Heart left ventricle (tissue), 16 donors: Measurements from ENCODE around the gene HOXA3. TPM values are rescaled to one million over a fixed set of nuclear protein-coding genes. Genes with fewer than 3 reads are reported as not detected.

Experiments
- ATAC-seq, 4 donors: fragments of 200-7000 bp; cut with Tn5 transposase; one replicate each; pipeline ENCODE4 v1.9.1; 2020 to 2022; ENCODE audit warnings: moderate library complexity in 4 of 4, mild to moderate bottlenecking in 3 of 4, moderate number of reproducible peaks in 1 of 4
- DNase-seq, 5 donors: peaks; one replicate each; pipeline ENCODE4 v3.0.0-alpha.2; 2020
- H3K27ac ChIP-seq, 12 donors: fragments of 200-600 bp; sonication (generic) in 4 of 12; one replicate each; pipeline versions ENCODE4 v1.5.0 to v1.8.0; 2016 to 2022; ENCODE audit warnings: mild to moderate bottlenecking in 2 of 12
- H3K27me3 ChIP-seq, 9 donors: fragments of 200-600 bp; sonication (generic) in 2 of 9; one replicate each; pipeline versions ENCODE4 v1.5.1 to v1.8.0; 2016 to 2022; ENCODE audit warnings: mild to moderate bottlenecking in 3 of 9
- H3K36me3 ChIP-seq, 9 donors: fragments of 200-600 bp; sonication (generic) in 2 of 9; one replicate each; pipeline versions ENCODE4 v1.5.0 to v1.8.0; 2018 to 2022; ENCODE audit warnings: mild to moderate bottlenecking in 2 of 9
- H3K4me1 ChIP-seq, 12 donors: fragments of 200-600 bp; sonication (generic) in 4 of 12; one replicate each; pipeline versions ENCODE4 v1.5.0 to v1.8.0; 2016 to 2022; ENCODE audit warnings: mild to moderate bottlenecking in 3 of 12
- H3K4me3 ChIP-seq, 12 donors: fragments of 200-600 bp; sonication (generic) in 4 of 12; one replicate each; pipeline versions ENCODE4 v1.5.0 to v1.8.0; 2017 to 2022; ENCODE audit warnings: mild to moderate bottlenecking in 9 of 12, moderate library complexity in 4 of 12
- H3K9me3 ChIP-seq, 12 donors: fragments of 200-600 bp; sonication (generic) in 4 of 12; one replicate each; pipeline versions ENCODE4 v1.5.0 to v1.8.0; 2016 to 2022; ENCODE audit warnings: mild to moderate bottlenecking in 1 of 12
- POLR2A ChIP-seq, 2 donors: fragments of 450-650 bp; IDR thresholded peaks; one replicate each; pipeline ENCODE4 v1.6.1; 2017; ENCODE audit warnings: antibody characterized with exemption in 2 of 2, mild to moderate bottlenecking in 2 of 2, moderate library complexity in 2 of 2
- WGBS, 4 donors: extraction: QIAGEN DNeasy Blood & Tissue Kit in 2 of 4; methylation state at CpG; one replicate each; pipeline versions ENCODE4 v1.1.5 to v1.1.7; 2013 to 2018; 5-methylcytosine and 5-hydroxymethylcytosine counted together
- intact Hi-C, 10 donors: fragments of 100-400 bp; cut with DNase I; formaldehyde crosslinking; loops; one replicate each; pipeline versions ENCODE4 v1.11.1 to v1.14.2; 2022
- polyA plus RNA-seq, 2 donors: library from polyadenylated mRNA; stranded (reverse); fragments of 200-250 nt; gene quantifications; one replicate each; pipeline ENCODE4 v1.2.3, GENCODE V29; 2013
- total RNA-seq, 9 donors: library from RNA; depleted of rRNA in 2 of 9; stranded (reverse); fragments of >200 nt in 2 of 9; fragmentation: NEBNext Ultra II Directional in 3 of 9; extraction: Animal tissue kit (Norgen Biotek cat#: 25700) in 3 of 9; gene quantifications; one replicate each; pipeline versions ENCODE4 v1.1.0 to v1.2.4, GENCODE V29; 2016 to 2023
- TF ChIP-seq, protein P1 (sequence below), 12 donors: fragments of 200-600 bp; sonication (generic) in 4 of 12; IDR thresholded peaks; one replicate each; pipeline versions ENCODE4 v1.5.0 to v1.8.0; 2018 to 2022; ENCODE audit warnings: antibody characterized with exemption in 12 of 12, mild to moderate bottlenecking in 5 of 12
- donor health status: ischemic (EF 13 %, LVEDD 7.1; RV severe dilation, severe dysfunction).
- donor health status: healthy with polysubstance abuse.
- donor health status: DM: no; HTN: yes; CAD: no.
- donor health status: DM: no; HTN: no; CAD: no.
- donor health status: ischemic (EF 25% LVEDD 6.9; RV normal size, moderate dysfunction).
- donor health status: ischemic (EF 25% LVEDD 5.7; RV mildly dilated, moderate dysfunction).
- donor health status: healthy.
- donor health status: DM: yes; HTN: yes; CAD: no.
- donor health status: ischemic (EF 35%, LVEDD 5.7; RV mildly dilated, moderate dysfunction).
- donor health status: nonischemic (EF 11% LVEDD 7.7; RV severe dilation, severe dysfunction).
- donor health status: DM: yes; HTN: yes; CAD: no.
- donor health status: PGD.
- donor health status: ischemic (EF 29% LVEDD 5.4; RV normal size, mild dysfunction).
- donor health status: nonischemic (EF 23%, LVEDD 6.1; RV moderate dilation, normal function).

Gene HOXA3
- total and polyA plus RNA-seq, 11 donors, result 0.07 to 3.1 (median 0.64) TPM; not detected in 2

DNA sequence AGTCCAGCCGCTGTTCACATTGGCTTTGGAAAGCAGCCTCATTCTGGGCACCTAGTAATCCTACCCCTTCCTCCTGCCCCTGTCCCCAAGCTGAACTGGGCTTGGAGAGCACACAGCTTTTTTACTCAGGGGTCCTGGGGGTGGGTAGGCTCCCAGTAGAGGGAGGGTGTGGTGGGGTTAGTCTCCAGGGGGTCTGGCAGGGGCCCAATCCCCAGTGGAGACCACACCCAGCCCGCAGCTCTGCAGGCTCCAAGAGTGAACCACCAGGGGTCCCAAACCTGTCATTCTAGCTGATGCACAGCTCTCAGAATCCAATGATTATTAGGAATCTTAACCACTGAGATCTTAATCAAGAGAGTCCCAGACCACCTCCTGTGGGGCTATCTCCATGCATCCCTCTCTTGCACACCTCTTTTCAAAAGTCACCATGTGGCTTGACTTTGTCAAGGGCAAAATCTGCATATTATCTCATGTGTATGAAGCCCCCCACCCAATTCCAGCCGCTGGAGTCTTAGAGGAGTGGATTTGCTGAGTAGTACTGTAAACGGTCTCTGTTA is 30.0 kb upstream of the HOXA3 start:
- peaks cover 0 to 41% (median 26%) of the 10 kb centered on the region in 12 donors for H3K4me1 ChIP-seq
- DNase-seq (no peak), ATAC-seq (no peak)
- no peaks in the 10 kb centered on the region for H3K36me3 ChIP-seq
- H3K4me3 ChIP-seq, result no peak overlapping the region
- WGBS, 4 donors, result 19 to 25% (median 22%) methylated on average over 3 to 4 of the region's 4 CpGs
- TF ChIP-seq, protein P1, sequence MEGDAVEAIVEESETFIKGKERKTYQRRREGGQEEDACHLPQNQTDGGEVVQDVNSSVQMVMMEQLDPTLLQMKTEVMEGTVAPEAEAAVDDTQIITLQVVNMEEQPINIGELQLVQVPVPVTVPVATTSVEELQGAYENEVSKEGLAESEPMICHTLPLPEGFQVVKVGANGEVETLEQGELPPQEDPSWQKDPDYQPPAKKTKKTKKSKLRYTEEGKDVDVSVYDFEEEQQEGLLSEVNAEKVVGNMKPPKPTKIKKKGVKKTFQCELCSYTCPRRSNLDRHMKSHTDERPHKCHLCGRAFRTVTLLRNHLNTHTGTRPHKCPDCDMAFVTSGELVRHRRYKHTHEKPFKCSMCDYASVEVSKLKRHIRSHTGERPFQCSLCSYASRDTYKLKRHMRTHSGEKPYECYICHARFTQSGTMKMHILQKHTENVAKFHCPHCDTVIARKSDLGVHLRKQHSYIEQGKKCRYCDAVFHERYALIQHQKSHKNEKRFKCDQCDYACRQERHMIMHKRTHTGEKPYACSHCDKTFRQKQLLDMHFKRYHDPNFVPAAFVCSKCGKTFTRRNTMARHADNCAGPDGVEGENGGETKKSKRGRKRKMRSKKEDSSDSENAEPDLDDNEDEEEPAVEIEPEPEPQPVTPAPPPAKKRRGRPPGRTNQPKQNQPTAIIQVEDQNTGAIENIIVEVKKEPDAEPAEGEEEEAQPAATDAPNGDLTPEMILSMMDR (IDR thresholded peaks at IDR 0.05), result no peak
- TF ChIP-seq POLR2A (IDR thresholded peaks at IDR 0.05), result no peak
- peak overlapping the region in 1 of 12 donors; percentile 91 for H3K27ac ChIP-seq
- intact Hi-C loops, result no loop called here
- H3K9me3 ChIP-seq, result no peaks in the 10 kb centered on the region
- H3K27me3 ChIP-seq, result peaks cover 85 to 100% (median 100%) of the 10 kb centered on the region in 9 donors

DNA sequence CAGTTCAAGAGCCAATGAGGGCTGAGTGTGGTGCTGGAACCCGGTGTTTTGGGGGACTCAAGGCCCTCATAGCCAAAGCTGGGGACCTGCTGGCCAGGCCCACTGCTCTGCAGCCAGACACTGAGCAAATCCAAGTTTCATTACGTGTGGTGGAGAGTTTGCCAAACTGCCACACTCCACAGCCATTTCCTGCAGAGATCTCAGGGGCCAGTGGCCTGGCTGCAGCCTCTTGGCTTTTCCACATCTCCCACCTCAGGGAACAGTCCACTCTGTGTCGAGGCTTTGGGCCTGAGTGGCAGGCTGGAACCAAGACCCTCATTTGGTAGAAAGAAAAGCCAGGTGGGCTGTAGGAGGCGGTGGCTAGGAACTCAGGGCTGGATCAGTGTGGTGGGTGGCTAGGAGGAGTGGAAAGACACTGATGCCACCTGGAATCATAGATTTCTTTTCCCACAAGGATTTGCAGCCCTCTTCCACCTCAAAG is 29.5 kb upstream of the HOXA3 start:
- intact Hi-C loops, result no loop called here
- no peak for ATAC-seq
- 37 to 57% (median 44%) methylated on average over 3 to 4 of the region's 4 CpGs for WGBS, 4 donors

DNA sequence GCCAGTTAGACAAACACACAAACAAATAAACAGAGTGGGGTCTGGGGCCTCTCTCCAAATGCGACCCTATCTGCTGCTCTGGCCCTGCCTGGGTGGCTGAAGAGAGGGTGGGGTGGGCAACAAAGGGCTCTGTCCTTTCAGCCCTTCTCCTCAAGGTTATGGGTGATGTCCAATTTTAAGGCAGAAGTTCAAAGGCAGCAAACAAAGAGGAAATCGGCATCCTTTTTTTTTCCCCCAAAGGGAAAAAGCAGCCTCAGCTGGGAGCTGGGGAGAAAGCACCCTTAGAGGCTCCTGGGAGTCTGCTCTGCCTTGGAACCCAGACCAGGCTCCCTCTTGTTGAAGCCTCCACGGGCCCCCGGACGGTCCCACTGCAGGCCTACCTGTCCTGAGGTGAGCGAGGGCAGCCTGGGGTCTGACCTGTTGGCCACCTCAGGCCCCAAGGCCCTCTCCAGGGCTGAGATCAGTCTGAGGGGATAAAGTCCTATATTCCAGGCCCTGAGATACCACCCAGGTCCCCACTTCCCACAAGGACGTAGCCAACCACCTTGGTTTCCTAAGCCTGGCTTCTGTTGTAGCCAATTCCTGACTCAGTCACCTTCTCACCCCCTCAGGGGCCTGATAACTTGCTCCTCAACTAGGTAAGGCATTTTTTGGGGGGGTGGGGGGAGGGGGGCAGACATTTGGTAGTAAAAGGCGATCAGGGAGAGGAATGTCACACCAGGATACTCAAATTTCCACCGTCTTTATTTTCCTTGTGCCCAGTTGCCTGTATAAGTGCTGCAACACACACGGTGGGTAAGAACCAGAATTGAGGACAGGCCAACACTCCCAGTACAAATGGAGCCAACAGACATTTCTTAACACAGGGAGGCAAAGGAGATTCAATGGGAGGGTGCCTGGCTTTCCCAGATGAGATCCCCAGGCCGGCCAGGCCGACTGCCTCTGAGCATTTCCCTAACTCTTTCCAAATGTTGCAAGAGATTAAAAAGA is 28.3 kb upstream of the HOXA3 start:
- Histone ChIP-seq H3K4me1 (peaks cover 0 to 38% (median 26%) of the 10 kb centered on the region in 12 donors), H3K36me3 (no peaks in the 10 kb centered on the region), H3K9me3 (no peaks in the 10 kb centered on the region), H3K4me3 (no peak overlapping the region), H3K27me3 (peaks cover 85 to 100% (median 100%) of the 10 kb centered on the region in 9 donors), H3K27ac (peak overlapping the region in 1 of 12 donors; percentile 91)
- intact Hi-C loops, result no loop called here
- ATAC-seq (no peak), DNase-seq (peak in 1 of 5 donors; percentile 57)
- no peak for TF ChIP-seq POLR2A (IDR thresholded peaks at IDR 0.05)
- TF ChIP-seq, protein P1 (IDR thresholded peaks at IDR 0.05), result no peak
- WGBS, 4 donors, result 40 to 56% (median 40%) methylated on average over 8 to 12 of the region's 12 CpGs

More for the DNA sequence above, 29.5 kb upstream of the HOXA3 start:
- DNase-seq, result no peak
- H3K4me3 ChIP-seq, result no peak overlapping the region
- H3K36me3 ChIP-seq, result no peaks in the 10 kb centered on the region
- no peak for TF ChIP-seq POLR2A (IDR thresholded peaks at IDR 0.05)
- peak overlapping the region in 1 of 12 donors; percentile 91 for H3K27ac ChIP-seq
- H3K27me3 ChIP-seq, result peaks cover 85 to 100% (median 100%) of the 10 kb centered on the region in 9 donors
- H3K9me3 ChIP-seq, result no peaks in the 10 kb centered on the region
- peaks cover 0 to 40% (median 26%) of the 10 kb centered on the region in 12 donors for H3K4me1 ChIP-seq

DNA sequence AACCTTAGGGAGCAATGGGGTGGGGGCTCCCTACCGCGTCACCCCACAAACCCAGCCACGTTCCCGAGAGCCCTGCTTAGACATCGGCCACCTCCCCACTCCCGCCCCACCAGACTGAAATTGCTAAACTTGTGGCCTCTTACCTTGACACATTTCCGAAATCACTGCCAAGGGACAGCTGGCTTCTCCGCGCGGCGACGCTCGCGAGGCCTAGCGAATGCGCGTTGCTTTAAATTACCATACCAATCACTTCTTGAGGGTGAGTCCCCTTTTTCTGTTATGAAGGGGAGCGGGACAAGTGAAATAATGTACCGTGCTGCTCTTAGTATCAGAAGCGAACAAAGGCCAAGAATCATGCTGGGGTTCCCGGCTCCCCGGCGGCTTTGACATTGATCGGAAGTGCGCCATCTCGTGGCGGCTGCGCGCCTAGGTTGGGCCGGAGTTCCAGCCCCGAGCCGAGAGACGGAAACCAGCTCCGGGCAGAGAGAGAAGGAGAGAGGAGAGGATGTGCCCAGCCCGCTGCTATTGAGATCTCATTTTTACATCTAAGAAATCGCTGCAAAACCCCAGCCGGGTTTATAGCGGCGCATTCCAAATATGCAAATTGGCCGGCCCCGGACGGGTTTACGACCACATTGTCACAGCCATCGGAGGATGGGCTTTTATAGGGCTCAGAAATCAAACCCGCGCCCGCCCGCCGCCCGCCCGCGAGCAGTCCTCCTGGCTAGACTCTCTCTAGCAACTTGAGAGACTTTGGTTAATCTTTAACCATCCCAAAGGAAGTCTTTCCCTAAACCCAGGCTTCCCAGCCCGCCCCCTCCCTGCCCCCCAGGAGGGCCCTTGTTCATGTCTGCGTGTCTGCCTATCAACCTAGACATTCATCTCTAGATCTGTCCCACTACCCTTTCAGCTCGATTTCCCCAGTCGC is 27.4 kb upstream of the HOXA3 start:
- peak in 3 of 4 donors; percentile 40 to 71 (median 68) for ATAC-seq
- peaks cover 0 to 29% (median 23%) of the 10 kb centered on the region in 12 donors for H3K4me1 ChIP-seq

More for the DNA sequence above, 27.4 kb upstream of the HOXA3 start:
- Histone ChIP-seq H3K4me3 (peak overlapping the region in 1 of 12 donors; percentile 1), H3K36me3 (no peaks in the 10 kb centered on the region), H3K9me3 (no peaks in the 10 kb centered on the region), H3K27ac (peak overlapping the region in 1 of 12 donors; percentile 91), H3K27me3 (peaks cover 87 to 100% (median 100%) of the 10 kb centered on the region in 9 donors)
- WGBS, 4 donors, result 6 to 9% (median 7%) methylated on average over 51 to 56 of the region's 56 CpGs
- peak in 2 of 5 donors; percentile 63 to 79 for DNase-seq
- intact Hi-C loops, result loop anchor here in 1 of 10 donors (10.0 kb wide), 1 partner anchor 1315 kb away; no protein-coding TSS in a partner anchor
- no peak for TF ChIP-seq POLR2A (IDR thresholded peaks at IDR 0.05)
- TF ChIP-seq, protein P1 (IDR thresholded peaks at IDR 0.05), result peak; percentile 49 to 80 (median 70)
